ENCODE results near the gene HPCA. TPM values are rescaled to one million over a fixed set of nuclear protein-coding genes. Genes with fewer than 3 reads are reported as not detected.

HPCA gene
- polyA plus RNA-seq, 1 donor (not counting 4 experiments of a cell fraction or from before 2014, with no cell fraction given), result not detected

DNA sequence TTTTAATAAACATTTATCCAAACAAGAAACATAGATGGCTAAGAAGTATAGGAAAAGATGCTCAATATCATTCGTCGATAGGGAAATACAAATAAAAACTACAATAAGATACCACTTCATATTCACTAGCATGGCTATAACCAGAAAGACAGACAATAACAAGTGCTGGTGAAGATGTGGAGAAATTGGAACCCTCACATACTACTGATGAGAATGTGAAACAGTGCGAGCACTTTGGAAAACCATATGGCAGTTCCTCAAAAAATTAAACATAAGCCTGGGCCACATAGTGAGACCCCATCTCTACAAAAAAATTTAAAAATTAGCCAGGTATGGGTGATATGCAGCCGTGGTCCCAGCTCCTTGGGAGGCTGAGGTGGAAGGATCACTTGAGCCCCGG is 24.0 kb downstream of the HPCA start:
- FAIRE-seq (no peak), DNase-seq (ENCODE audit: low read depth, low spot score) (no peak)
- no peak overlapping the region for H2AFZ ChIP-seq (ENCODE audit: control insufficient read depth, low read length)
- peaks cover 2% of the 10 kb centered on the region for H3K9me1 ChIP-seq (ENCODE audit: control insufficient read depth, extremely low read depth, insufficient read depth, low read length)
- no peak overlapping the region for H3K9ac ChIP-seq (ENCODE audit: control insufficient read depth, extremely low read depth, insufficient read depth, low read length)
- dilution Hi-C loops (cut with MboI; ENCODE audit: extremely low pct_ligation_motif_present, low sequenced_read_pairs), result no loop called here
- H3K79me2 ChIP-seq (ENCODE audit: control insufficient read depth, insufficient read depth, low read length), result no peaks in the 10 kb centered on the region
- H3K9me3 ChIP-seq (ENCODE audit: control insufficient read depth, low read depth, low read length), result no peaks in the 10 kb centered on the region
- no peaks in the 10 kb centered on the region for H3K4me1 ChIP-seq (ENCODE audit: control insufficient read depth, extremely low read depth, insufficient read depth, low read length)
- no peaks in the 10 kb centered on the region for H3K36me3 ChIP-seq (ENCODE audit: control insufficient read depth in 2 of 2, extremely low read depth in 1 of 2, insufficient read depth in 2 of 2, low read length in 2 of 2)
- no peak overlapping the region for H3K4me3 ChIP-seq (ENCODE audit: control insufficient read depth in 2 of 3, extremely low read depth in 1 of 3, insufficient read depth in 2 of 3, low read depth in 1 of 3, low read length in 3 of 3)
- H3K27ac ChIP-seq (ENCODE audit: control insufficient read depth, insufficient read depth, low read length), result no peak overlapping the region
- H4K20me1 ChIP-seq (ENCODE audit: control insufficient read depth, extremely low read depth, insufficient read depth, low read length), result no peaks in the 10 kb centered on the region
- TF ChIP-seq, protein P1, sequence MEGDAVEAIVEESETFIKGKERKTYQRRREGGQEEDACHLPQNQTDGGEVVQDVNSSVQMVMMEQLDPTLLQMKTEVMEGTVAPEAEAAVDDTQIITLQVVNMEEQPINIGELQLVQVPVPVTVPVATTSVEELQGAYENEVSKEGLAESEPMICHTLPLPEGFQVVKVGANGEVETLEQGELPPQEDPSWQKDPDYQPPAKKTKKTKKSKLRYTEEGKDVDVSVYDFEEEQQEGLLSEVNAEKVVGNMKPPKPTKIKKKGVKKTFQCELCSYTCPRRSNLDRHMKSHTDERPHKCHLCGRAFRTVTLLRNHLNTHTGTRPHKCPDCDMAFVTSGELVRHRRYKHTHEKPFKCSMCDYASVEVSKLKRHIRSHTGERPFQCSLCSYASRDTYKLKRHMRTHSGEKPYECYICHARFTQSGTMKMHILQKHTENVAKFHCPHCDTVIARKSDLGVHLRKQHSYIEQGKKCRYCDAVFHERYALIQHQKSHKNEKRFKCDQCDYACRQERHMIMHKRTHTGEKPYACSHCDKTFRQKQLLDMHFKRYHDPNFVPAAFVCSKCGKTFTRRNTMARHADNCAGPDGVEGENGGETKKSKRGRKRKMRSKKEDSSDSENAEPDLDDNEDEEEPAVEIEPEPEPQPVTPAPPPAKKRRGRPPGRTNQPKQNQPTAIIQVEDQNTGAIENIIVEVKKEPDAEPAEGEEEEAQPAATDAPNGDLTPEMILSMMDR (optimal IDR thresholded peaks at IDR 0.05 in 1 of 3, IDR thresholded peaks at IDR 0.05 in 1 of 3, conservative IDR thresholded peaks at IDR 0.05 in 1 of 3; ENCODE audit: extremely low read depth in 1 of 3, insufficient read depth in 2 of 3, low read length in 3 of 3), result no peak
- TF ChIP-seq EZH2 (IDR thresholded peaks at IDR 0.05; ENCODE audit: low read length), result no peak
- H3K27me3 ChIP-seq (ENCODE audit: control insufficient read depth, extremely low read depth, insufficient read depth, low read length), result no peaks in the 10 kb centered on the region
- no peak overlapping the region for H3K4me2 ChIP-seq (ENCODE audit: control insufficient read depth, extremely low read depth, insufficient read depth, low read depth, low read length)

DNA sequence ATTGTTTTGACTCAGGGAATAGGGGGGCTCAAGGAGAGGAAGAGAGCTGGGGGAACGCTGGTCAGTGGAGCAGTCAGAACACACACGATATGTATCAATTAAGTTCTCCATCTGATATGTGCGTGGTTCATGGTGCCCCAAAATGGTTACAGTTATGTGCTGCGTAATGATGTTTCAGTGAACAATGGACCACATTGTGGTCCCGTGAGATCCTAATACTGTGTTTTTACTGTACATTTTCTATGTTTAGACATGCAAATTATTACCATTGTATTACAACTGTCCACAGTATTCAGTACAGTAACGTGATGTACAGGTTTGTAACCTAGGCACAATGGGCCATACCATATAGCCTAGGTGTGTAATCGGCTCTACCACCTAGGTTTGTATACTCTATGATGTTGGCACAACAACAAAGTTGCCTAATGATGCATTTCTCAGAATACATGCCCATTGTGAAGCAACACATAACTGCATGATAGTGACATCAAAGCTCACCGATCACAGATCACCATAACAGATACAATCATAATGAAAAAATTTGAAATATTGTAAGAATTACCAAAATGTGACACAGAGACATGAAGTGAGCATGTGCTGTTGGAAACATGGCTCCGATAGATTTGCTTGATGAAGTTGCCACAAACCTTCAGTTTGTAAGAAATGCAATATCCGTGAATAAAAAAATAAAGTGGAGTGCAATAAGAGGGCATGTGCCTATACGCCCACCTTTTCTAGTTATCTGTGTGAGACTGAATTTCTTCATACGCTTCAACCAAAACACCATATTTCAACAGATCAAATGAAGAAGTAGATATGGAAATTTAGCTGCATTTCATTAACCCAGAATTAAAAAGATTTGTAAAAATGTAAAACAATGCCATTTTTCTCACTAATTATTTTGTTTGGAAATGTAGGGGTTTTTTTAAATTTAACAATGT is 29.7 kb downstream of the HPCA start:
- no peak for TF ChIP-seq EZH2 (IDR thresholded peaks at IDR 0.05; ENCODE audit: low read length)
- TF ChIP-seq, protein P1 (optimal IDR thresholded peaks at IDR 0.05 in 1 of 3, IDR thresholded peaks at IDR 0.05 in 1 of 3, conservative IDR thresholded peaks at IDR 0.05 in 1 of 3; ENCODE audit: extremely low read depth in 1 of 3, insufficient read depth in 2 of 3, low read length in 3 of 3), result no peak
- dilution Hi-C loops (cut with MboI; ENCODE audit: extremely low pct_ligation_motif_present, low sequenced_read_pairs), result no loop called here
- Histone ChIP-seq H3K4me1 (ENCODE audit: control insufficient read depth, extremely low read depth, insufficient read depth, low read length) (no peaks in the 10 kb centered on the region), H3K9me3 (ENCODE audit: control insufficient read depth, low read depth, low read length) (no peaks in the 10 kb centered on the region), H3K27ac (ENCODE audit: control insufficient read depth, insufficient read depth, low read length) (no peak overlapping the region), H3K9me1 (ENCODE audit: control insufficient read depth, extremely low read depth, insufficient read depth, low read length) (no peaks in the 10 kb centered on the region), H3K36me3 (ENCODE audit: control insufficient read depth in 2 of 2, extremely low read depth in 1 of 2, insufficient read depth in 2 of 2, low read length in 2 of 2) (no peaks in the 10 kb centered on the region), H3K79me2 (ENCODE audit: control insufficient read depth, insufficient read depth, low read length) (no peaks in the 10 kb centered on the region), H3K9ac (ENCODE audit: control insufficient read depth, extremely low read depth, insufficient read depth, low read length) (no peak overlapping the region), H4K20me1 (ENCODE audit: control insufficient read depth, extremely low read depth, insufficient read depth, low read length) (no peaks in the 10 kb centered on the region), H3K27me3 (ENCODE audit: control insufficient read depth, extremely low read depth, insufficient read depth, low read length) (no peaks in the 10 kb centered on the region), H2AFZ (ENCODE audit: control insufficient read depth, low read length) (no peak overlapping the region), H3K4me3 (ENCODE audit: control insufficient read depth in 2 of 3, extremely low read depth in 1 of 3, insufficient read depth in 2 of 3, low read depth in 1 of 3, low read length in 3 of 3) (no peak overlapping the region), H3K4me2 (ENCODE audit: control insufficient read depth, extremely low read depth, insufficient read depth, low read depth, low read length) (no peak overlapping the region)
- FAIRE-seq (no peak), DNase-seq (ENCODE audit: low read depth, low spot score) (no peak)
